CD4-positive, alpha-beta T cell treated with Interleukin-15 for 1 hour (primary cell): Measurements from ENCODE around the gene PTGER1.
"Not testable (repeated sequence)": the region's sequence is repeated elsewhere in the genome, so short reads cannot be mapped to it uniquely, and the experiment has no call there.

Experiments
- DNase-seq: peaks from one replicate; pipeline ENCODE4 v3.0.0-alpha.2; 2020

PTGER1 gene

GRCh38 chr19:14473073-14473977, 1.8 kb downstream of the PTGER1 start:
- DNase-seq, result no peak

- DNase-seq, result peak; percentile 76
Observed at GRCh38 chr19:14472202-14472938, 2.8 kb downstream of the PTGER1 start.

GRCh38 chr19:14471436-14472187, 3.5 kb downstream of the PTGER1 start:
- no peak for DNase-seq

- DNase-seq, result no peak
Observed at GRCh38 chr19:14470031-14470876, 4.9 kb downstream of the PTGER1 start.

- DNase-seq, result no peak
Observed at GRCh38 chr19:14467816-14468215, 7.3 kb downstream of the PTGER1 start.

GRCh38 chr19:14467391-14467790, 7.8 kb downstream of the PTGER1 start:
- DNase-seq, result no peak

GRCh38 chr19:14463747-14464146, 11.4 kb downstream of the PTGER1 start:
- DNase-seq, result no peak

GRCh38 chr19:14462401-14462800, 12.8 kb downstream of the PTGER1 start:
- not testable (repeated sequence) for DNase-seq

- DNase-seq, result no peak
Observed at GRCh38 chr19:14460935-14461334, 14.2 kb downstream of the PTGER1 start.

- peak; percentile 62 for DNase-seq
Observed at GRCh38 chr19:14459703-14460102, 15.5 kb downstream of the PTGER1 start.

GRCh38 chr19:14452303-14452702, 22.9 kb downstream of the PTGER1 start:
- DNase-seq, result not testable (repeated sequence)

GRCh38 chr19:14450876-14451275, 24.3 kb downstream of the PTGER1 start:
- no peak for DNase-seq

GRCh38 chr19:14450168-14450874, 24.8 kb downstream of the PTGER1 start:
- peak; percentile 79 for DNase-seq

- DNase-seq, result no peak
Observed at GRCh38 chr19:14449321-14449720, 25.8 kb downstream of the PTGER1 start.

- no peak for DNase-seq
Observed at GRCh38 chr19:14446336-14447036, 28.7 kb downstream of the PTGER1 start.

GRCh38 chr19:14443632-14444216, 31.4 kb downstream of the PTGER1 start:
- DNase-seq, result no peak

- no peak for DNase-seq
Observed at GRCh38 chr19:14442891-14443631, 32.1 kb downstream of the PTGER1 start.

GRCh38 chr19:14441041-14441938, 33.9 kb downstream of the PTGER1 start:
- no peak for DNase-seq

- peak; percentile 81 for DNase-seq
Observed at GRCh38 chr19:14440049-14440448, 35.1 kb downstream of the PTGER1 start.
